PC-3 (cell line): ENCODE measurements around the gene GAS7.

Source experiments
- CTCF ChIP-seq: fragments of 300-600 bp; sonication (generic); conservative IDR thresholded peaks from 2 replicates; pipeline ENCODE4 v1.5.1; 2017; ENCODE audit warnings: antibody characterized with exemption, low read depth, mild to moderate bottlenecking, low read length
- EZH2 ChIP-seq: fragments of 300-600 bp; sonication (generic); IDR thresholded peaks from one replicate; pipeline ENCODE4 v1.6.1; 2017; ENCODE audit warnings: antibody characterized with exemption, mild to moderate bottlenecking, low read length; ENCODE audit not compliant: unreplicated experiment

GRCh38 chr17:9912121-9913099, 286.0 kb downstream of the GAS7 start:
- TF ChIP-seq CTCF (no peak), EZH2 (no peak)
